Skeletal muscle satellite cell (primary cell): ENCODE results near the gene DOC2A. TPM values are rescaled to one million over a fixed set of nuclear protein-coding genes. Genes with fewer than 3 reads are reported as not detected.

Experiments used
- H3K27me3 ChIP-seq: 2 replicates; pipeline ENCODE4 v1.7.0; 2013; ENCODE audit warnings: low read length; ENCODE audit not compliant: control insufficient read depth, insufficient read depth
- H3K36me3 ChIP-seq: 2 replicates; pipeline ENCODE4 v1.7.0; 2013; ENCODE audit warnings: mild to moderate bottlenecking, control low read depth, low read length; ENCODE audit not compliant: insufficient read depth
- H3K4me1 ChIP-seq: 2 replicates; pipeline ENCODE4 v1.7.0; 2013; ENCODE audit warnings: low read length; ENCODE audit not compliant: control insufficient read depth, insufficient read depth
- H3K4me2 ChIP-seq: 2 replicates; pipeline ENCODE4 v1.7.0; 2013; ENCODE audit warnings: mild to moderate bottlenecking, low read length
- H3K4me3 ChIP-seq: 2 replicates; pipeline ENCODE4 v1.7.0; 2013; ENCODE audit warnings: low read length
- H3K9ac ChIP-seq: 2 replicates; pipeline ENCODE4 v1.7.0; 2013; ENCODE audit warnings: mild to moderate bottlenecking, low read depth, low read length, moderate library complexity
- H3K9me3 ChIP-seq: replicated peaks from 2 replicates; pipeline ENCODE4 v1.7.0; 2013; ENCODE audit warnings: mild to moderate bottlenecking, control low read depth, low read length
- total RNA-seq: library from RNA; depleted of rRNA; stranded (reverse); fragments of >200 nt; gene quantifications from 2 replicates; pipeline ENCODE4 v1.2.3, GENCODE V29; 2012; rRNA removed

Gene DOC2A
- not detected in 2 replicates for total RNA-seq

DNA sequence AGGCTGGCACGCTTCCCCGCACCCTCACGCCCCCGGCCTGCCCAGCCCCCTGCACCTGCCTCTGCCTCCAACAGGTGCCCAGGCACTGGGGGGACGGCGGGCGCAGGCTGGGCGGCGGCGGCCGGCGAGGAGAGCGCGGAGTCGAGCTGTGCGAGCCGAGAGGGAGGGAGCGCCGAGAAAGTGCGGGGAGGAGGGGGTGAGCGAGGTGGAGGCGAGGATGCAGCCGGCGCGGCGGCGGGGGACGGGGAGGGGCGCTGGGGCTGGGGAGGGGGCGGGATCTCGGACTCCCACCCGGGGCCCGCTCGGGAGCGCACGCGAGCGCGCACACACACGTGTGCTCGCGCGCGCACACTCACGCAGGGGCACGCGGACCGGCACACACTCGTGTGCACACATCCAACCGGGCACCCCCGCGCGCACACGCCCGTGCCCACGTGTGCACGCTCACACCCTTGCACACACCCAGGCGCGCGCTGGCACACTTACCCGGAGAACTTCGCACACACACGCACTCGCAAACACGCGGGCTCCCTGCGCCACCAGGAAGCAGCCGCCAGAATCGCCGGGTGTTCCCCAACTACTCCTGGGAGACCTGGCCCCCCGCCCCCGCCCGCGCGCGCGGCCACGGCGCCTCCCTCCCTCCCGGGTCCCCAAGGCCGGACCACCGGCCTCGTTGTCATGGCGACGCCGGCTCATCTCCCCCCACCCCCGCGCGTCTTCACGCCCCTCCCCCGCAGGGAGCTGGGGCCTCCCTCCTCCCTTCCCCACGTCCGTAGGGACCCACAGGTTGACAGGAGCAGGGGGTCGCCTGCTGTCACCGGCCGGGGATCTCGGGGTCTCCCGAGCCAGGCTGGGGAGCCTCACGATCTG lies at the start of gene DOC2A:
TSS of gene DOC2A (minus strand) at position 184 of the 870 bp plus-strand sequence. CDS start 805 bp downstream, outside the sequence.
- Histone ChIP-seq H3K4me2 (peak within 1 kb of the TSS; percentile 86), H3K4me3 (peak within 1 kb of the TSS; percentile 61), H3K9ac (no peak within 1 kb of the TSS), H3K27me3 (peaks cover 32% of the 10 kb centered on the region), H3K9me3 (no peaks in the 10 kb centered on the region), H3K36me3 (no peaks in the 10 kb centered on the region), H3K4me1 (peaks cover 6% of the 10 kb centered on the region)

DNA sequence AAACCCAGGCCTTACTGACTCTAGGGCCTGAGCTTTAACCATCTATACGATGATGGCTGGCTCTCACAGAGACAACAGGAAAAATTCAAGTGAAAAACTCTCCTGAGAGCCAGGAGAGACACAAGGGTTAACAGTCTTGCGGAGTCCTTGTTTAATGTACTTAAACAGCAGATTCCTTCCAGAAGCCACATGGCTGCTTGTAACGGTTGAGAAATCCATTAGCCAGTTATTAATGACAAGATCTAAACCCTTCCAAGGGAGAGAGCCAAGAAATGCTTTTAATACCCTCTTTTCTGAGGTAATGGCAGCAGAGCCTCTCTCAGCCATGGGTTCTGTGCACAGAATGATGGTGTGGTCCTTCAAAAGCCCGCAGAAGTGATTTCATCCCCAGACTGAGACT lies 49.5 kb upstream of the DOC2A start:
- Histone ChIP-seq H3K27me3 (no peaks in the 10 kb centered on the region), H3K4me2 (no peak overlapping the region)

DNA sequence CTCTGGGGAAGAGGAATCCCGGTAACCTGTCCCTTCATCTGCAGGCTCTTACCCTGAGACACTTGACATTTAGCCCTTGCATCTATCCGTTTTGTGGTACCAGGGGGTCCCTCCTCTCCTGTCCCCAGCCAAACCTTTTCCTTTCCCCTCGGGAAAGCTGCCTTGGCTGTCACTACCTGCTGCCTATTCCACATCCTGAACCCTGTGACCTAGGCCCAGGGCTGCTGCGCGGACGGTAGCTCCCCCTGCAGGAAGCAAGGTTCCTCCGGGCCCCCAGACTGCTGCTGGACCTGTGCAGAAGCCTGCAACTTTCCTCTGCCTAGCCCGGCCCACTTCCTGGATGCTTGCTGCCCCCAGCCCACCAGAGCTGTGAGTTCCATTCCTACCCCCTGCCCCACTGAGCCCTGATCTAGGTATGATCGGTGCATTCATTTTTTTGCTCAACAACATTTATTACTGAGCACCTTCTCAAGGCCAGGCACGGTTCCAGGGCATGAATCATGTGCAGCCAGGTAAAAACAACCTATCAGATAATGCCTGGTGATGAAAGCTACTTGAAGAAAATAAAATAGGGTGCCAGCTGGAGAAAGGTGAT lies 44.2 kb upstream of the DOC2A start:
- no peak overlapping the region for H3K9ac ChIP-seq
- peaks cover 6% of the 10 kb centered on the region for H3K36me3 ChIP-seq
- no peaks in the 10 kb centered on the region for H3K9me3 ChIP-seq
- H3K4me2 ChIP-seq: peak overlapping the region; percentile 99
- H3K27me3 ChIP-seq: no peaks in the 10 kb centered on the region
- H3K4me3 ChIP-seq: no peak overlapping the region
- peaks cover 18% of the 10 kb centered on the region for H3K4me1 ChIP-seq

More for the DNA sequence above, 49.5 kb upstream of the DOC2A start:
- Histone ChIP-seq H3K9ac (no peak overlapping the region), H3K4me1 (peaks cover 15% of the 10 kb centered on the region), H3K9me3 (no peaks in the 10 kb centered on the region), H3K4me3 (no peak overlapping the region), H3K36me3 (peaks cover 3% of the 10 kb centered on the region)

DNA sequence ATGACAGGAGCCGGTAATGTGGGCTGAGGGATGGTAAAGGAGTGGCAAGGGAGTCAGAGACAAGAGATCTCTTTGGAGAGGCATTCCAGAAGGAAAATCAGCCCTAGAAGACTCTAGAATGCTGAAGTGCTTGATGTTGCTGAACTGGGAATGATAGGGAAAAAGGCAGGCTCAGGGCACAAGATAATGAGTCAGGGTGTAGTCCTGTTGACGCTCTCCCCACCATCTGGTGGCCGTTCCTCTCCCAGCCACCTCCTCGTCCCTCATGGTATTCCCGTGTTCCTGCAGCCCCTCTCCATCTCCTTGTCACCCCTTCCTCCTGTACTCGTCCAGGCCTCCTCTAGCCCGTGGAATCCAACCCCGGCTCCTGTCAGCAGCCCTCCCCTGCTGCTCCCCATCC lies 43.6 kb upstream of the DOC2A start:
- Histone ChIP-seq H3K4me1 (peaks cover 18% of the 10 kb centered on the region), H3K4me2 (peak overlapping the region; percentile 99), H3K4me3 (no peak overlapping the region), H3K9ac (no peak overlapping the region), H3K36me3 (peaks cover 6% of the 10 kb centered on the region), H3K27me3 (no peaks in the 10 kb centered on the region), H3K9me3 (no peaks in the 10 kb centered on the region)

DNA sequence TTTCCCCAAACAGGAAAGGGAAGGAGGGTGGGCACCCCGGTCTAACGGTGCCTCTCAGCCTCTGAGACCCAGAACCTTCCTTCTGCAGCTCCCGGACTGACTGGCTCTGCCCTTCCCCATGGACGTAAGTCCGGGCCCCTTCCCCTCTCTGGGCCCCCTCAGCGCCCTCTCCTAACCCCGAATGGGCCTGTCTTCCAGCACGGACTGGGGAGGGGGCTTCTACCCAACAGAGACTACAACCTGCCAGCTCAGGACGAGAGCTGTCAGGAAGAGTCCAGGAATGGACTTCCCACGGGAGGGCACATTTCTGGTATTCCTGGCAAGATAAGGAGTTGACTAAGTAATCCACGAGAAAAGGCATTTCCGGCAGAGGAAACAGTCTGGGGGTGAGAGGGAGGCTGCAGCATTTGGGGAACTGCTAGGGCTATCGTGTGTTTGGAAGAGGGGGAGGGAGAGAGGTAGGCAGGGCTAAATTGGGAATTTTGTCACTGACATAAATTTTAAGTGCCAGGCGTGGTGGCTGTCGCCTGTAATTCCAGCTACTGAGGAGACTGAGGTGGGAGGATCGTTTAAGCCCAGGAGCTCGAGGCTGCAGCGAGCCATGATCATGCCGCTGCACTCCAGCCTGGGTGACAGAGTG lies 42.7 kb upstream of the DOC2A start:
- H3K27me3 ChIP-seq: no peaks in the 10 kb centered on the region
- no peaks in the 10 kb centered on the region for H3K9me3 ChIP-seq
- H3K9ac ChIP-seq: peak overlapping the region; percentile 81
- H3K4me2 ChIP-seq: peak overlapping the region; percentile 99
- H3K36me3 ChIP-seq: peaks cover 6% of the 10 kb centered on the region
- H3K4me1 ChIP-seq: peaks cover 18% of the 10 kb centered on the region
- peak overlapping the region; percentile 85 for H3K4me3 ChIP-seq

DNA sequence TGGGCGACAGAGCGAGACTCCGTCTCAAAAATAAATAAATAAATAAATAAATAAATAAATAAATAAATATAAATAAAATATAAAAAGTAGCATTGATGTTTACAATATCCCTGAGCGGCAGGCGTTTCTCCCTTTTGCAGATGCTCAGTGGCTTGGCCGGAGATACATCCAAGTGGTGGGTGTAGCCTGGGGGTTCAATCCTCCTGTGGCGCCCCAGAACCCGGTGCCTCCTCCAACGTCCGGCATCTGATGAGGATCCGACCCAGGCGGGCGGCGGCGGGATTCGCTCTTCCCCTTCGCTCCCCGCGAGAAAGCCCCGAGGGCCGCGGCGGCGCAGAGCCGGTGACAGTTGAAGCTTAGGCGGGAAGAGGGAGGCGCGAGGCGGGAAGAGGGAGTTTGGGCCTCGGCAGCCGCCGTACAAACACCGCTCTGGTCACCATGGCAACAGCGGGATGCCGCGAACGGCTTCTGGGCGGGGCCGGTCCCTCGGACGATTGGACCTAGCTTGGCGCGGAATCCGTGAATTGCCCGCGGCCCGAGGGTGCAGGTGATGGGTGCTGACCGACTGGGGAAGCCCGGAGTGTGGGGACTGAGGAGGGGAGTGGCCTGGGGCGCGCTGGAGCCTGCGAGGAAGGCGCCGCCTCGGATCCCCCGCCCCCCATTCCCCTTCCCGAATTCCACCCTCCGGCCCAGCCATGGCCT lies 42.0 kb upstream of the DOC2A start:
- no peaks in the 10 kb centered on the region for H3K27me3 ChIP-seq
- H3K9ac ChIP-seq: peak overlapping the region; percentile 81
- H3K4me2 ChIP-seq: peak overlapping the region; percentile 99
- peaks cover 6% of the 10 kb centered on the region for H3K36me3 ChIP-seq
- H3K4me1 ChIP-seq: peaks cover 18% of the 10 kb centered on the region
- H3K9me3 ChIP-seq: no peaks in the 10 kb centered on the region
- peak overlapping the region; percentile 85 for H3K4me3 ChIP-seq

DNA sequence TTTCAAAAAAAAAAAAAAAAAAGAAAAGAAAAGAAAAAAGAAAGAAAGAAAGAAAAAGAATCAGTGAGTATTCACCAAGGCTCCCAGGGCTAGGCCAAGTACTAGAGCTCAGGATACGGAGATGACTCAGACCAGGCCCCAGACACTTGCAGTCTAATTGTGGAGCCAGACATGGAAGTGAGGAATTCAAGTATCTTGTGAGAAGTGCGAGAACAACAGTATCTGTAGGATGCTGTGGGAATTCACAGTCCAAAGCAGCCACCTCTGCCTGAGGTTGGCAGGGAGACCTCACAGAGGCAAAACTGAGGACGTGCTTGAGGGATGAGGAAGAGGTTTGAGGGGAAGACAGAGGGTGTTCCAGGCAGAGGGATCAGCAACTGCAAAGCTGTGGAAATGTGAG lies 40.7 kb upstream of the DOC2A start:
- Histone ChIP-seq H3K9me3 (no peaks in the 10 kb centered on the region), H3K4me1 (peaks cover 18% of the 10 kb centered on the region), H3K4me2 (no peak overlapping the region), H3K9ac (no peak overlapping the region), H3K36me3 (peaks cover 6% of the 10 kb centered on the region), H3K4me3 (no peak overlapping the region), H3K27me3 (no peaks in the 10 kb centered on the region)

DNA sequence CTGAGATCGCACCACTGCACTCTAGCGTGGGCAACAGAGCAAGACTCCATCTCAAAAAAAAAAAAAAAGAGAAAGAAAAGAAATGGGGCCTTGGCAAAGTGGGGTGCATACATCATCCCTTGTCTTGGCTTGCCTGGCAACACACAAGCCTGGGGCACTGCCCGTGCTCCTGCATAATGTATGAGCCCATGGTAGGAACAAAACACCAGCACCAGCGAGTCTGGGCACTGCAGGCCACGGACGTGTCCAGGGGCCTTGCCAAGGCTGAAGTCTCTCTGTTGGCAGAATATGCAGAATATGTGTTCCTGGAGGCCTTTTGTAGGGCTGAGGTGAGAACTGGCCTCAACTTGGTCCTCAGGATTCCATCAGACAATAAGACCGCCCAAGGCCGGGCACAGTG lies 39.0 kb upstream of the DOC2A start:
- H3K4me2 ChIP-seq: no peak overlapping the region
- H3K36me3 ChIP-seq: no peaks in the 10 kb centered on the region
- H3K9ac ChIP-seq: no peak overlapping the region
- no peak overlapping the region for H3K4me3 ChIP-seq
- peaks cover 18% of the 10 kb centered on the region for H3K4me1 ChIP-seq
- H3K9me3 ChIP-seq: no peaks in the 10 kb centered on the region
- no peaks in the 10 kb centered on the region for H3K27me3 ChIP-seq

DNA sequence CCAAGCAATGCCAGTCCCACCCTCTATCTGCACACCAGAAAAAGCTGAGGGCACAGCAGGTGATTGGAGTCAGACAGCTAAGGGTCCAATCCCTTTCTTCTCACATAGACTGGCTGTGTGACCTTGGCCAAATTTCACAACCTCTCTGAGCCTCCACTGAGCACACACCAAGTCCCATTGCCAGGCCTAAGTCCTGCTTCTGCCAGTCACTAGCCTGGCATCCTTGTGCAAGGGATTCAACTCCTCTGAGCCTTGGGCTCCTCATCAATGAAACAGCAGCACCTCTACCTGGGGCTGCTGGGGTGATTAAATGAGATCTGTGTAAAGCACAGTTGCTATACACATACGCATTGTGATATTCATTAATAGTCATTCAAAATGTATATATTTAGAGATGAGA lies 35.8 kb upstream of the DOC2A start:
- peaks cover 7% of the 10 kb centered on the region for H3K27me3 ChIP-seq
- H3K9me3 ChIP-seq: no peaks in the 10 kb centered on the region
- H3K4me2 ChIP-seq: no peak overlapping the region
- H3K4me1 ChIP-seq: peaks cover 1% of the 10 kb centered on the region
- no peak overlapping the region for H3K4me3 ChIP-seq
- no peak overlapping the region for H3K9ac ChIP-seq
- no peaks in the 10 kb centered on the region for H3K36me3 ChIP-seq

DNA sequence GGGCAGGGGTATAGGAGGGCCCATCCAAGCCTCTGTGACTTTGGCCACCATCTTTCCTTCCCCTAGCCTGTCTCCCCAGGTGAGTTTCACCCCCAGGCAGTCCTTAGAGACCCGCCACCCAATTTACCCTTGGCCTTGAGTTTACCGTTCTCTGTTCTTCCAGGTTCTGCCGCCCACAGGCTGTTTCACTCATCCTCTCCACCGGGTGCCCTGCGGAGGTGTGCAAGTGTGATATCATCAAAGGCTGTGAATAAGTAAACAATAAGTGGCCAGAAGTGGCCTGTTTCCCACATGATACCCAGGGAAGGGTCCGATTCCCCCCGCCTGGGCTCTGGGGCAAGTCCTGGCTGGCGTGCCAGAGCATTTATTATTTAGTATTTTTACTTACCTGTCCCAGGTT lies 35.4 kb upstream of the DOC2A start:
- peaks cover 7% of the 10 kb centered on the region for H3K27me3 ChIP-seq
- H3K4me1 ChIP-seq: no peaks in the 10 kb centered on the region
- H3K36me3 ChIP-seq: no peaks in the 10 kb centered on the region
- H3K9me3 ChIP-seq: no peaks in the 10 kb centered on the region
- no peak overlapping the region for H3K4me2 ChIP-seq
- no peak overlapping the region for H3K9ac ChIP-seq
- H3K4me3 ChIP-seq: no peak overlapping the region

DNA sequence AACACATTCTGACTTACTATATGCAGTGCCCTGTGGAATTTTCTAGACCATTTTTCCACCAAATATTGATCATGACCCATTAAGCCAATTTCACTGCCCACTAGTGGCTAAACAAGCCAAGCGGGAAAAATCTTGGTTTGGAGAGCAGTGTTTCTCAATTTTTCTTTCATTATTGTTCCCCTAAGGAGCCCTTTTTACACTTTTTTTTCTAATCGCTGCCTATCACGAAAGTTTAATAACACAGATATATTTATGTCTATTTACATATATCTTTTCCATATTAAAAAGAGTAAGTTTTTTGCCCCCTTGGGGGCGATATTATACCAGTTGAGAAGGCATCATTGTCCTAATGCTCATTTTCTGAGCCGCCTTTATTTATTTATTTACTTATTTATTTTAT lies 31.0 kb upstream of the DOC2A start:
- Histone ChIP-seq H3K4me1 (no peaks in the 10 kb centered on the region), H3K9ac (no peak overlapping the region), H3K4me3 (no peak overlapping the region), H3K27me3 (peaks cover 11% of the 10 kb centered on the region), H3K4me2 (no peak overlapping the region), H3K36me3 (no peaks in the 10 kb centered on the region), H3K9me3 (no peaks in the 10 kb centered on the region)
